GM19025 (cell line): ENCODE measurements around the gene ST7L.

ENCODE experiments used
- ATAC-seq: cut with Tn5 transposase; IDR thresholded peaks from one replicate; pipeline ENCODE4 v1.9.1; 2021; ENCODE audit warnings: mild to moderate bottlenecking, low read depth, moderate library complexity; ENCODE audit not compliant: unreplicated experiment

The ST7L gene

GRCh38 chr1:112554411-112554810 is 64.5 kb downstream of the ST7L start:
- ATAC-seq: no peak

GRCh38 chr1:112549590-112549989 is 69.4 kb downstream of the ST7L start:
- ATAC-seq: no peak

- ATAC-seq: no peak
Observed at GRCh38 chr1:112548547-112548946, 70.4 kb downstream of the ST7L start.

GRCh38 chr1:112546076-112546475 is 72.9 kb downstream of the ST7L start:
- ATAC-seq: no peak

- ATAC-seq: no peak
Observed at GRCh38 chr1:112544751-112545150, 74.2 kb downstream of the ST7L start.

- ATAC-seq: no peak
Observed at GRCh38 chr1:112544011-112544688, 74.8 kb downstream of the ST7L start.

- ATAC-seq: no peak
Observed at GRCh38 chr1:112542206-112542973, 76.6 kb downstream of the ST7L start.

- ATAC-seq: no peak
Observed at GRCh38 chr1:112541299-112541698, 77.6 kb downstream of the ST7L start.

GRCh38 chr1:112540226-112540794 is 78.6 kb downstream of the ST7L start:
- ATAC-seq: no peak

- ATAC-seq: no peak
Observed at GRCh38 chr1:112538883-112539282, 80.1 kb downstream of the ST7L start.

- no peak for ATAC-seq
Observed at GRCh38 chr1:112537456-112537855, 81.5 kb downstream of the ST7L start.

GRCh38 chr1:112536561-112536960 is 82.4 kb downstream of the ST7L start:
- ATAC-seq: no peak

GRCh38 chr1:112533029-112533428 is 85.9 kb downstream of the ST7L start:
- no peak for ATAC-seq

- no peak for ATAC-seq
Observed at GRCh38 chr1:112532064-112532463, 86.9 kb downstream of the ST7L start.

- ATAC-seq: no peak
Observed at GRCh38 chr1:112530832-112531231, 88.1 kb downstream of the ST7L start.

- no peak for ATAC-seq
Observed at GRCh38 chr1:112529301-112529700, 89.6 kb downstream of the ST7L start.

GRCh38 chr1:112528076-112528475 is 90.9 kb downstream of the ST7L start:
- no peak for ATAC-seq

GRCh38 chr1:112527266-112528010 is 91.5 kb downstream of the ST7L start:
- ATAC-seq: no peak

GRCh38 chr1:112524986-112525385 is 94.0 kb downstream of the ST7L start:
- no peak for ATAC-seq

- ATAC-seq: no peak
Observed at GRCh38 chr1:112524251-112524650, 94.7 kb downstream of the ST7L start.

GRCh38 chr1:112522621-112523020 is 96.3 kb downstream of the ST7L start:
- no peak for ATAC-seq
